Mammary epithelial cell (primary cell): Measurements from ENCODE around the gene IER2.

ENCODE experiments used
- CTCF ChIP-seq, 2 donors: IDR thresholded peaks in 1 of 2; conservative IDR thresholded peaks in 1 of 2; 2 replicates each; pipeline ENCODE4 v1.5.1; 2011 to 2012; ENCODE audit warnings: inconsistent platforms in 2 of 2, low read length in 2 of 2, mild to moderate bottlenecking in 2 of 2, control low read depth in 1 of 2, low read depth in 1 of 2; ENCODE audit not compliant: insufficient read depth in 1 of 2; ENCODE audit errors: extremely low read depth in 1 of 2
- EZH2 ChIP-seq: IDR thresholded peaks from 2 replicates; pipeline ENCODE4 v1.6.1; 2012; ENCODE audit warnings: low read length, inconsistent platforms, borderline replicate concordance

GRCh38 chr19:13198634-13199033, 48.4 kb downstream of the IER2 start:
- TF ChIP-seq CTCF (conservative IDR thresholded peaks at IDR 0.05 in 1 of 2, IDR thresholded peaks at IDR 0.05 in 1 of 2; ENCODE audit: extremely low read depth in 1 of 2, insufficient read depth in 1 of 2, low read depth in 1 of 2, low read length in 2 of 2) (no peak), EZH2 (no peak)
